GM12878 (cell line): Measurements from ENCODE around the gene ORM2. TPM values are rescaled to one million over a fixed set of nuclear protein-coding genes. Genes with fewer than 3 reads are reported as not detected.

Experiments
- ATAC-seq: fragments of 200-7000 bp; cut with Tn5 transposase; 3 replicates; pipeline ENCODE4 v1.9.1; 2020; ENCODE audit warnings: mild to moderate bottlenecking, moderate library complexity
- BruUV-seq: library from RNA; stranded (reverse); fragments of 400-500 nt; replicated peaks from 2 replicates; lab custom pipeline; 2021; lab: Mats Ljungman, UMichigan
- CTCF ChIA-PET: fragments of 300-600 bp; sonication (Branson Sonifier 250); formaldehyde crosslinking; extraction: SDS; loops from one replicate; lab custom pipeline; 2021; ENCODE audit warnings: inconsistent platforms; lab: Yijun Ruan, JAX
- POLR2A ChIA-PET: fragments of 350-600 bp; formaldehyde crosslinking; extraction: SDS; loops from one replicate; lab custom pipeline; 2021; ENCODE audit warnings: inconsistent platforms; lab: Charles Lee
- RAD21 ChIA-PET: fragments of 300-600 bp; sonication (Branson Sonifier 250); formaldehyde crosslinking; loops from one replicate; lab custom pipeline; 2023; ENCODE audit warnings: antibody characterized with exemption; ENCODE audit not compliant: unreplicated experiment; lab: Charles Lee
- SMC1A ChIA-PET: fragments of 300-600 bp; sonication (Branson Sonifier 250); formaldehyde crosslinking; loops from one replicate; lab custom pipeline; 2023; ENCODE audit not compliant: unreplicated experiment, uncharacterized antibody; lab: Charles Lee
- DNase-seq: peaks from one replicate; pipeline ENCODE4 v3.0.0-alpha.2; 2011; ENCODE audit warnings: low read depth, low spot score
- FAIRE-seq: peaks from 3 replicates; lab custom pipeline; 2011; peaks lifted over from hg19 to GRCh38; lab: Jason Lieb, UNC
- H2AFZ ChIP-seq: 2 replicates; pipeline ENCODE4 v1.6.0; 2011; ENCODE audit warnings: low read depth, low read length, control low read depth; ENCODE audit not compliant: control insufficient read depth
- H3K27ac ChIP-seq: 2 replicates; pipeline ENCODE4 v1.5.1; 2011; ENCODE audit warnings: control low read depth; ENCODE audit not compliant: control insufficient read depth, insufficient read depth
- H3K27me3 ChIP-seq, 2 experiments: replicated peaks in 1 of 2; 2 replicates each; pipeline versions ENCODE4 v1.6.0 to v1.6.1; 2011; ENCODE audit warnings: low read length in 1 of 2; ENCODE audit not compliant: control insufficient read depth in 2 of 2, insufficient read depth in 2 of 2
- H3K36me3 ChIP-seq, 2 experiments: 2 replicates each; pipeline ENCODE4 v1.5.1; 2011; ENCODE audit warnings: low read length in 1 of 2; ENCODE audit not compliant: control insufficient read depth in 2 of 2, insufficient read depth in 2 of 2
- H3K4me1 ChIP-seq: 2 replicates; pipeline ENCODE4 v1.6.1; 2011; ENCODE audit warnings: mild to moderate bottlenecking, low read length, moderate library complexity, mixed read lengths; ENCODE audit not compliant: control insufficient read depth, insufficient read depth
- H3K4me2 ChIP-seq: 2 replicates; pipeline ENCODE4 v1.6.0; 2011; ENCODE audit warnings: control low read depth; ENCODE audit not compliant: control insufficient read depth, insufficient read depth
- H3K4me3 ChIP-seq: fragments of 200-600 bp; sonication (generic); 2 replicates; pipeline ENCODE4 v1.5.1; 2016
- H3K79me2 ChIP-seq: 2 replicates; pipeline ENCODE4 v1.6.0; 2011; ENCODE audit warnings: low read length; ENCODE audit not compliant: control insufficient read depth, insufficient read depth
- H3K9ac ChIP-seq: 2 replicates; pipeline ENCODE4 v1.8.0; 2011; ENCODE audit warnings: low read length, control low read depth, mixed read lengths; ENCODE audit not compliant: control insufficient read depth, insufficient read depth
- H3K9me3 ChIP-seq: replicated peaks from 3 replicates; pipeline ENCODE4 v1.5.1; 2011; ENCODE audit warnings: mild to moderate bottlenecking, low read length; ENCODE audit not compliant: control insufficient read depth, insufficient read depth
- H4K20me1 ChIP-seq: 2 replicates; pipeline ENCODE4 v1.6.0; 2011; ENCODE audit not compliant: control insufficient read depth, insufficient read depth
- ASH2L ChIP-seq: fragments of 300-600, 200-600 bp; sonication (generic); IDR thresholded peaks from 2 replicates; pipeline ENCODE4 v1.6.1; 2017; ENCODE audit warnings: low read depth, mild to moderate bottlenecking, borderline replicate concordance
- BHLHE40 ChIP-seq, 2 experiments: fragments of 450-650 bp in 1 of 2; IDR thresholded peaks; 2 replicates each; pipeline ENCODE4 v1.6.1; 2011 to 2017; ENCODE audit warnings: low read depth in 2 of 2, borderline replicate concordance in 1 of 2, improper control_type of control experiment in 1 of 2, low read length in 1 of 2, mild to moderate bottlenecking in 1 of 2
- IRF3 ChIP-seq: fragments of 450-650 bp; IDR thresholded peaks from 2 replicates; pipeline ENCODE4 v1.6.1; 2014; ENCODE audit warnings: mild to moderate bottlenecking
- ZNF274 ChIP-seq: IDR thresholded peaks from one replicate; pipeline ENCODE4 v1.8.0; 2011; ENCODE audit not compliant: insufficient read length, insufficient read depth
- WGBS: methylation state at CpG from one replicate; pipeline ENCODE4 v1.1.6; 2016; ENCODE audit warnings: low lambda C conversion rate; ENCODE audit not compliant: insufficient replicate concordance, insufficient coverage; ENCODE audit errors: missing lambda C conversion rate; 5-methylcytosine and 5-hydroxymethylcytosine counted together
- in situ Hi-C: fragments of 300-500 bp; cut with MboI; formaldehyde crosslinking; loops from 9 replicates; pipeline ENCODE4 v1.14.3; 2018; ENCODE audit warnings: mixed read lengths
- intact Hi-C: fragments of 100-400 bp; cut with micrococcal nuclease; formaldehyde crosslinking; loops from one replicate; pipeline ENCODE4 v1.14.2; 2022; ENCODE audit not compliant: unreplicated experiment
- polyA plus RNA-seq, 11 experiments: library from polyadenylated mRNA; depleted of rRNA in 4 of 11; unstranded in 6 of 11; stranded (reverse) in 5 of 11; fragments of >200 nt; fragmentation: Nextera tagmentation in 4 of 11; fragmentation: Illumina TruSeq in 1 of 11; extraction: Ambion mirVana in 4 of 11; extraction: Trizol in 1 of 11; gene quantifications; 1 replicate in 1 of 11; 2 replicates in 10 of 11; pipeline versions ENCODE4 v1.2.1 to v1.2.3, GENCODE V29; 2011 to 2016; ENCODE audit warnings: inconsistent platforms in 2 of 11, missing spikeins in 2 of 11, low read depth in 1 of 11
- total RNA-seq, 4 experiments: library from RNA; depleted of rRNA in 3 of 4; stranded (reverse); fragments of >200 nt in 3 of 4; fragmentation: Illumina TruSeq in 1 of 4; extraction: Trizol in 1 of 4; gene quantifications; 2 replicates each; pipeline versions ENCODE4 v1.2.1 to v1.2.3, GENCODE V29; 2013 to 2021

Gene ORM2
- total and polyA plus RNA-seq, 10 of the 15 experiments (the other 5 are each of a cell fraction or from before 2014, with no cell fraction given) = 0.64 TPM; not detected in 9

- TF ChIP-seq ZNF274 (no peak), BHLHE40 (IDR thresholded peaks at IDR 0.05; ENCODE audit: borderline replicate concordance in 1 of 2, low read depth in 2 of 2, low read length in 1 of 2) (0 out of 4 replicates have a peak, but pooled peaks of 1 of the 2 experiments have one; percentile 6)
- intact Hi-C loops = no loop called here
- Histone ChIP-seq H3K4me3 (no peak overlapping the region), H3K4me1 (peaks cover 46% of the 10 kb centered on the region), H3K27me3 (no peaks in the 10 kb centered on the region), H3K4me2 (no peak overlapping the region), H3K27ac (0 out of 2 replicates have a peak overlapping the region, but pooled peaks have one; percentile 2), H4K20me1 (peaks cover 6% of the 10 kb centered on the region), H3K79me2 (peaks cover 63% of the 10 kb centered on the region), H3K9ac (no peak overlapping the region), H3K36me3 (peaks cover 52 to 53% of the 10 kb centered on the region in 2 experiments), H2AFZ (no peak overlapping the region), H3K9me3 (no peaks in the 10 kb centered on the region)
- 65% methylated on average over 9 of the region's 9 CpGs for WGBS
- SMC1A ChIA-PET = interaction anchor here (13.9 kb wide), 1 partner anchor 12 kb away, joined by 327 read pairs; the partner anchor contains the start of gene AKNA
- POLR2A ChIA-PET = interaction anchor here (0.6 kb wide), 1 partner anchor 129 kb away, joined by 3 read pairs; no protein-coding TSS in a partner anchor
- no TSS peak for BruUV-seq
- DNase-seq = no peak
- RAD21 ChIA-PET = interaction anchor here (1.0 kb wide), 1 partner anchor 11 kb away, joined by 10 read pairs; no protein-coding TSS in a partner anchor
- no peak for ATAC-seq
- FAIRE-seq = no peak
- in situ Hi-C loops = no loop called here
- CTCF ChIA-PET = interaction anchor here (3.7 kb wide), 1 partner anchor 15 kb away, joined by 29 read pairs; no protein-coding TSS in a partner anchor
Measured at GRCh38 chr9:114374936-114375335, 45.3 kb downstream of the ORM2 start.

GRCh38 chr9:114375386-114376175, 45.9 kb downstream of the ORM2 start:
- no peak for TF ChIP-seq ASH2L
- TF ChIP-seq IRF3 = no peak
- ChIA-PET CTCF (interaction anchor here (3.7 kb wide), 1 partner anchor 15 kb away, joined by 29 read pairs; no protein-coding TSS in a partner anchor), POLR2A (interaction anchor here (0.6 kb wide), 1 partner anchor 128 kb away, joined by 3 read pairs; no protein-coding TSS in a partner anchor), RAD21 (interaction anchor here (1.0 kb wide), 1 partner anchor 10 kb away, joined by 10 read pairs; no protein-coding TSS in a partner anchor), SMC1A (interaction anchor here (13.9 kb wide), 1 partner anchor 11 kb away, joined by 327 read pairs; the partner anchor contains the start of gene AKNA)
- H3K4me3 ChIP-seq = no peak overlapping the region
- BruUV-seq = no TSS peak
- H3K4me1 ChIP-seq = peaks cover 42% of the 10 kb centered on the region
- no peak overlapping the region for H3K9ac ChIP-seq
- no peaks in the 10 kb centered on the region for H3K9me3 ChIP-seq
- H3K4me2 ChIP-seq = no peak overlapping the region
- H3K27ac ChIP-seq = no peak overlapping the region
- H3K27me3 ChIP-seq = no peaks in the 10 kb centered on the region
- FAIRE-seq = no peak
- 62% methylated on average over 9 of the region's 9 CpGs for WGBS
- intact Hi-C loops = no loop called here
- DNase-seq = no peak
- H2AFZ ChIP-seq = no peak overlapping the region
- peaks cover 6% of the 10 kb centered on the region for H4K20me1 ChIP-seq
- peaks cover 47 to 56% of the 10 kb centered on the region in 2 experiments for H3K36me3 ChIP-seq
- H3K79me2 ChIP-seq = peaks cover 64% of the 10 kb centered on the region
- ATAC-seq = no peak
- in situ Hi-C loops = no loop called here
